ENCODE data around the gene EPX.

The EPX gene

DNA sequence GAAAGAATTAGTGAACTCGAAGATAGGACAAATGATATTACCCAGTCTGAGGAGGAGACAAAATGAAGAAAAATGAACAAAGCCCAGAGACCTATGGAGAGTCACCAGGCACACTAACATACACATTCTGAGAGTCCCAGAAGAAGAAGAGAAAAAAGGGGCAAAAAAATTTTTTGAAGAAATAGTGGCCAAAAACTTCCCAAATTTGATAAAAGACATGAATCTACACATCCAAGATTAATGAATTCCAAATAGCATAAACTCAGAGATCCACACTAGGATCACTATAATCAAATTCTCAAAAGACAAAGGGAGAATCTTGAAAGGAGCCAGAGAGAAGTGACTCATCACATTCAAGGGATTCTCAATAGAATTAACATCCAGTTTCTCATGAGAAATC lies 47.7 kb upstream of the EPX start (continued):
- TF ChIP-seq ZNF8 (CRISPR knock-in tag; IDR thresholded peaks at IDR 0.05) (no peak), ZFP3 (CRISPR knock-in tag; IDR thresholded peaks at IDR 0.05) (no peak), ESRRG (CRISPR knock-in tag; IDR thresholded peaks at IDR 0.05) (no peak), ZNF565 (CRISPR knock-in tag; conservative IDR thresholded peaks at IDR 0.05; ENCODE audit: low read depth) (no peak), OSR1 (CRISPR knock-in tag; IDR thresholded peaks at IDR 0.05) (no peak), SNAI2 (CRISPR knock-in tag; IDR thresholded peaks at IDR 0.05) (no peak), PPARA (CRISPR knock-in tag; IDR thresholded peaks at IDR 0.05; ENCODE audit: borderline replicate concordance) (no peak), ZC3H10 (CRISPR knock-in tag; IDR thresholded peaks at IDR 0.05) (no peak)
- TF ChIP-seq, protein P1, sequence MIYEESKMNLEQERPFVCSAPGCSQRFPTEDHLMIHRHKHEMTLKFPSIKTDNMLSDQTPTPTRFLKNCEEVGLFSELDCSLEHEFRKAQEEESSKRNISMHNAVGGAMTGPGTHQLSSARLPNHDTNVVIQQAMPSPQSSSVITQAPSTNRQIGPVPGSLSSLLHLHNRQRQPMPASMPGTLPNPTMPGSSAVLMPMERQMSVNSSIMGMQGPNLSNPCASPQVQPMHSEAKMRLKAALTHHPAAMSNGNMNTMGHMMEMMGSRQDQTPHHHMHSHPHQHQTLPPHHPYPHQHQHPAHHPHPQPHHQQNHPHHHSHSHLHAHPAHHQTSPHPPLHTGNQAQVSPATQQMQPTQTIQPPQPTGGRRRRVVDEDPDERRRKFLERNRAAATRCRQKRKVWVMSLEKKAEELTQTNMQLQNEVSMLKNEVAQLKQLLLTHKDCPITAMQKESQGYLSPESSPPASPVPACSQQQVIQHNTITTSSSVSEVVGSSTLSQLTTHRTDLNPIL (CRISPR knock-in tag; IDR thresholded peaks at IDR 0.05; ENCODE audit: low read depth), result no peak

DNA sequence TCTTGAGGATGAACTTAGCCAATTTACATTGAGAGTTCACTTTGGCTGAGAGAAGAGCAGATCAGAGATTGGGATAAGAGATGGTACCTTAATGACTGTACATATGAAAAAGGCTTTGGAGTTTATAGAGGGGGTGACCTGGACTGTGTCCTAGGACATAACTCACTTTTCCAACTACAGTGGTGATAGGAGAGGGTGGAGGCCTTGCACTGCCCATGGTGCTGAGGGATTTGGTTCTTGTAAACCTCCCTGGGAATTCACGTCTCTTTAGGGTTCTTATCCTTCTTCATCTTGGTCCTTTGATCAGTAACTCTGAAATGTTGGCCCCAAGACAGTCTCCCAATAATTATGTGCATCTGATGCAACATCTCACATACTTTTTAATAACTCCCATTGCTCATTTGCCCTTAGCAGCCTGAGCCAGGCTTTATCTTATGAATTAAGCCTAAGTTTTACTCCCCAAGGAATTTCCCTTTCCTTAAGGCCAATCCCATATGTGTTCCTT lies 44.5 kb upstream of the EPX start, which contains the start of gene OR4D1:
TSS of gene OR4D1 (plus strand) at position 455 of the 505 bp plus-strand sequence. CDS start 6,770 bp downstream, outside the sequence.
- ATAC-seq, result no peak
- TF ChIP-seq RARB (CRISPR knock-in tag; IDR thresholded peaks at IDR 0.05) (no peak), BACH2 (CRISPR knock-in tag; IDR thresholded peaks at IDR 0.05; ENCODE audit: borderline replicate concordance) (no peak), ZNF70 (CRISPR knock-in tag; IDR thresholded peaks at IDR 0.05) (no peak), TCF4 (CRISPR knock-in tag; IDR thresholded peaks at IDR 0.05; ENCODE audit: borderline replicate concordance) (no peak)

DNA sequence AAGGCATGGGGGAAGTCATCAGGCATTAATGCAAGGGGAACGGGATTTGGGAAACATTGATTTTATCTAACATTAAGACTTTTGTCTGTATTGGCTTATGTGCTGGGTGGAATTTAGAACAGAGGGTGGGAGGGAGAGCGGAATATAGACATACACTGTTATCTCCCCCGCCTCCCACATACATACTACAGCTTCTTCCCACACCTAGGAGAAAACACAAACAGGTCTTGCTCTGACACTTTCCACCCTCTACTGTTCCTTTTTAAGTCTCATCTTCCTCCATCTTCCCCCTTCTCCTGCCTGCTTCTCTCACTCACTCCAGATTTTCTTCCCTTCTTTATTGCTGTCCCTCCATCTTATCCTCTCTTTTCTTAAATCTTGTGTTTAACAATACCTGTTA lies 43.9 kb upstream of the EPX start:
- ATAC-seq, result no peak
- no peak for TF ChIP-seq ZFP3 (CRISPR knock-in tag; IDR thresholded peaks at IDR 0.05)
- TF ChIP-seq, protein P2, sequence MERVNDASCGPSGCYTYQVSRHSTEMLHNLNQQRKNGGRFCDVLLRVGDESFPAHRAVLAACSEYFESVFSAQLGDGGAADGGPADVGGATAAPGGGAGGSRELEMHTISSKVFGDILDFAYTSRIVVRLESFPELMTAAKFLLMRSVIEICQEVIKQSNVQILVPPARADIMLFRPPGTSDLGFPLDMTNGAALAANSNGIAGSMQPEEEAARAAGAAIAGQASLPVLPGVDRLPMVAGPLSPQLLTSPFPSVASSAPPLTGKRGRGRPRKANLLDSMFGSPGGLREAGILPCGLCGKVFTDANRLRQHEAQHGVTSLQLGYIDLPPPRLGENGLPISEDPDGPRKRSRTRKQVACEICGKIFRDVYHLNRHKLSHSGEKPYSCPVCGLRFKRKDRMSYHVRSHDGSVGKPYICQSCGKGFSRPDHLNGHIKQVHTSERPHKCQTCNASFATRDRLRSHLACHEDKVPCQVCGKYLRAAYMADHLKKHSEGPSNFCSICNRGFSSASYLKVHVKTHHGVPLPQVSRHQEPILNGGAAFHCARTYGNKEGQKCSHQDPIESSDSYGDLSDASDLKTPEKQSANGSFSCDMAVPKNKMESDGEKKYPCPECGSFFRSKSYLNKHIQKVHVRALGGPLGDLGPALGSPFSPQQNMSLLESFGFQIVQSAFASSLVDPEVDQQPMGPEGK (CRISPR knock-in tag; IDR thresholded peaks at IDR 0.05; ENCODE audit: borderline replicate concordance), result no peak
- no peak for TF ChIP-seq ZC3H10 (CRISPR knock-in tag; IDR thresholded peaks at IDR 0.05)
- TF ChIP-seq ZNF565 (CRISPR knock-in tag; conservative IDR thresholded peaks at IDR 0.05; ENCODE audit: low read depth), result no peak
- no peak for TF ChIP-seq ARNTL (CRISPR knock-in tag; IDR thresholded peaks at IDR 0.05; ENCODE audit: borderline replicate concordance, low read depth)
- no peak for TF ChIP-seq RARB (CRISPR knock-in tag; IDR thresholded peaks at IDR 0.05)
- no peak for TF ChIP-seq TCF4 (CRISPR knock-in tag; IDR thresholded peaks at IDR 0.05; ENCODE audit: borderline replicate concordance)
- TF ChIP-seq, protein P3, sequence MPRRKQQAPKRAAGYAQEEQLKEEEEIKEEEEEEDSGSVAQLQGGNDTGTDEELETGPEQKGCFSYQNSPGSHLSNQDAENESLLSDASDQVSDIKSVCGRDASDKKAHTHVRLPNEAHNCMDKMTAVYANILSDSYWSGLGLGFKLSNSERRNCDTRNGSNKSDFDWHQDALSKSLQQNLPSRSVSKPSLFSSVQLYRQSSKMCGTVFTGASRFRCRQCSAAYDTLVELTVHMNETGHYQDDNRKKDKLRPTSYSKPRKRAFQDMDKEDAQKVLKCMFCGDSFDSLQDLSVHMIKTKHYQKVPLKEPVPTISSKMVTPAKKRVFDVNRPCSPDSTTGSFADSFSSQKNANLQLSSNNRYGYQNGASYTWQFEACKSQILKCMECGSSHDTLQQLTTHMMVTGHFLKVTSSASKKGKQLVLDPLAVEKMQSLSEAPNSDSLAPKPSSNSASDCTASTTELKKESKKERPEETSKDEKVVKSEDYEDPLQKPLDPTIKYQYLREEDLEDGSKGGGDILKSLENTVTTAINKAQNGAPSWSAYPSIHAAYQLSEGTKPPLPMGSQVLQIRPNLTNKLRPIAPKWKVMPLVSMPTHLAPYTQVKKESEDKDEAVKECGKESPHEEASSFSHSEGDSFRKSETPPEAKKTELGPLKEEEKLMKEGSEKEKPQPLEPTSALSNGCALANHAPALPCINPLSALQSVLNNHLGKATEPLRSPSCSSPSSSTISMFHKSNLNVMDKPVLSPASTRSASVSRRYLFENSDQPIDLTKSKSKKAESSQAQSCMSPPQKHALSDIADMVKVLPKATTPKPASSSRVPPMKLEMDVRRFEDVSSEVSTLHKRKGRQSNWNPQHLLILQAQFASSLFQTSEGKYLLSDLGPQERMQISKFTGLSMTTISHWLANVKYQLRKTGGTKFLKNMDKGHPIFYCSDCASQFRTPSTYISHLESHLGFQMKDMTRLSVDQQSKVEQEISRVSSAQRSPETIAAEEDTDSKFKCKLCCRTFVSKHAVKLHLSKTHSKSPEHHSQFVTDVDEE (CRISPR knock-in tag; IDR thresholded peaks at IDR 0.05), result no peak
- TF ChIP-seq ZNF70 (CRISPR knock-in tag; IDR thresholded peaks at IDR 0.05), result no peak
- TF ChIP-seq, protein P4, sequence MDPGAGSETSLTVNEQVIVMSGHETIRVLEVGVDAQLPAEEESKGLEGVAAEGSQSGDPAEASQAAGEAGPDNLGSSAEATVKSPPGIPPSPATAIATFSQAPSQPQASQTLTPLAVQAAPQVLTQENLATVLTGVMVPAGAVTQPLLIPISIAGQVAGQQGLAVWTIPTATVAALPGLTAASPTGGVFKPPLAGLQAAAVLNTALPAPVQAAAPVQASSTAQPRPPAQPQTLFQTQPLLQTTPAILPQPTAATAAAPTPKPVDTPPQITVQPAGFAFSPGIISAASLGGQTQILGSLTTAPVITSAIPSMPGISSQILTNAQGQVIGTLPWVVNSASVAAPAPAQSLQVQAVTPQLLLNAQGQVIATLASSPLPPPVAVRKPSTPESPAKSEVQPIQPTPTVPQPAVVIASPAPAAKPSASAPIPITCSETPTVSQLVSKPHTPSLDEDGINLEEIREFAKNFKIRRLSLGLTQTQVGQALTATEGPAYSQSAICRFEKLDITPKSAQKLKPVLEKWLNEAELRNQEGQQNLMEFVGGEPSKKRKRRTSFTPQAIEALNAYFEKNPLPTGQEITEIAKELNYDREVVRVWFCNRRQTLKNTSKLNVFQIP (CRISPR knock-in tag; IDR thresholded peaks at IDR 0.05; ENCODE audit: borderline replicate concordance, low read depth), result no peak
- no peak for TF ChIP-seq ZFP30 (CRISPR knock-in tag; IDR thresholded peaks at IDR 0.05)

DNA sequence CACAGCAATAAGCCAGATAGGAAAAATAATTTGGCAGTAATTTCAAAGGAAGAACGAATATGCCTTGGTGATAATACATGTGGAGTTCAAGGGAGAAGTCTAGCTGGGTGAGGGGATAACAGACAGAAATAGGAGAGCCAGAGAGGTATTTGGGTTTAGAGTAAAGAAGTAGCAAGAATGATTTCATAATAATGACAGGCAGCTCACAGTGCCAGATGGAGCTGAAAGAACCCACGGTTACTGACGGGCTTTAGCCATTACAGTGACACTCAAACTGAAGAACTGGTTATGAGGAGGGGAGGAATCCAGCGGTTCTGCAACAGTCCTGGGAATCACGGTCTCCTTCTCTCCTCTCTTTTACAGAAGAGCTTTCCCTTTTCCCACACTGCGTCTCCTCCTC lies 42.1 kb upstream of the EPX start:
- no peak for ATAC-seq
- TF ChIP-seq SNAI2 (CRISPR knock-in tag; IDR thresholded peaks at IDR 0.05) (no peak), GLIS3 (CRISPR knock-in tag; IDR thresholded peaks at IDR 0.05) (no peak), BACH2 (CRISPR knock-in tag; IDR thresholded peaks at IDR 0.05; ENCODE audit: borderline replicate concordance) (no peak), ZNF565 (CRISPR knock-in tag; conservative IDR thresholded peaks at IDR 0.05; ENCODE audit: low read depth) (no peak), ZFP30 (CRISPR knock-in tag; IDR thresholded peaks at IDR 0.05) (no peak), ZC3H10 (CRISPR knock-in tag; IDR thresholded peaks at IDR 0.05) (no peak), CSDC2 (CRISPR knock-in tag; IDR thresholded peaks at IDR 0.05) (no peak), TCF4 (CRISPR knock-in tag; IDR thresholded peaks at IDR 0.05; ENCODE audit: borderline replicate concordance) (no peak), RARB (CRISPR knock-in tag; IDR thresholded peaks at IDR 0.05) (no peak), ZFP3 (CRISPR knock-in tag; IDR thresholded peaks at IDR 0.05) (no peak), ESRRG (CRISPR knock-in tag; IDR thresholded peaks at IDR 0.05) (no peak)
- TF ChIP-seq, protein P5, sequence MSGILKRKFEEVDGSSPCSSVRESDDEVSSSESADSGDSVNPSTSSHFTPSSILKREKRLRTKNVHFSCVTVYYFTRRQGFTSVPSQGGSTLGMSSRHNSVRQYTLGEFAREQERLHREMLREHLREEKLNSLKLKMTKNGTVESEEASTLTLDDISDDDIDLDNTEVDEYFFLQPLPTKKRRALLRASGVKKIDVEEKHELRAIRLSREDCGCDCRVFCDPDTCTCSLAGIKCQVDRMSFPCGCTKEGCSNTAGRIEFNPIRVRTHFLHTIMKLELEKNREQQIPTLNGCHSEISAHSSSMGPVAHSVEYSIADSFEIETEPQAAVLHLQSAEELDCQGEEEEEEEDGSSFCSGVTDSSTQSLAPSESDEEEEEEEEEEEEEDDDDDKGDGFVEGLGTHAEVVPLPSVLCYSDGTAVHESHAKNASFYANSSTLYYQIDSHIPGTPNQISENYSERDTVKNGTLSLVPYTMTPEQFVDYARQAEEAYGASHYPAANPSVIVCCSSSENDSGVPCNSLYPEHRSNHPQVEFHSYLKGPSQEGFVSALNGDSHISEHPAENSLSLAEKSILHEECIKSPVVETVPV (CRISPR knock-in tag; IDR thresholded peaks at IDR 0.05), result no peak
- TF ChIP-seq, protein P3 (CRISPR knock-in tag; IDR thresholded peaks at IDR 0.05), result no peak

Measured in SK-N-SH treated with all-trans-retinoic acid at 6 μM for 48 hours (cell line).